SK-N-SH (cell line): ENCODE measurements around the gene NETO2.

ENCODE experiments used
- POLR2AphosphoS5 ChIP-seq: IDR thresholded peaks from 2 replicates; pipeline ENCODE4 v1.6.1; 2012; ENCODE audit warnings: low read depth, low read length
- RAD21 ChIP-seq: IDR thresholded peaks from 2 replicates; pipeline ENCODE4 v1.6.1; 2012; ENCODE audit warnings: mild to moderate bottlenecking, low read length
- RXRA ChIP-seq: IDR thresholded peaks from 2 replicates; pipeline ENCODE4 v1.4.0; 2012; ENCODE audit warnings: low read depth, mild to moderate bottlenecking, borderline replicate concordance
- TF ChIP-seq, protein P1 (sequence below): fragments of 200-600 bp; sonication (generic); IDR thresholded peaks from 2 replicates; pipeline ENCODE4 v1.6.1; 2017; ENCODE audit warnings: antibody characterized with exemption, mild to moderate bottlenecking, moderate library complexity
- TF ChIP-seq, protein P2 (sequence below): IDR thresholded peaks from 2 replicates; pipeline ENCODE4 v1.4.0; 2012; ENCODE audit warnings: low read depth, borderline replicate concordance

DNA sequence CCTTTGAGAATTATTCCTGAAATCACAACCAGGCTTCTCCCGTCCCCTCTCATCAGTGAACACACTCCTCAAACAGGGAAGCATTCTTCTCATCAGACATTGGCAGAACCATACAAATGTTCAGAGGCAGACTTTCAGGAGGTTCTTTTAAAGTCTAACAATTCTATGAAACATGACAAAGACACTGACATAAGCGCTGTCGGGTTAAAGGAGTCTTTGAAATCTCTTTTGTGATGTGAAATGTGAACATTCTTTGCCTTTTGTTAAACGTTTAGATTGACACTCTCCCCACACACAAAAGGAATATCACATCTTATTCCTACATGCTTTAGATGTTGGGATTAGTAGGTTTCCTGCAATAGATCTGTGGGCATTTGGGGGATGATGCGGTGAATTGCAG, 63.9 kb downstream of the NETO2 start:
- TF ChIP-seq RAD21 (no peak), POLR2AphosphoS5 (no peak), RXRA (no peak)
- TF ChIP-seq, protein P1, sequence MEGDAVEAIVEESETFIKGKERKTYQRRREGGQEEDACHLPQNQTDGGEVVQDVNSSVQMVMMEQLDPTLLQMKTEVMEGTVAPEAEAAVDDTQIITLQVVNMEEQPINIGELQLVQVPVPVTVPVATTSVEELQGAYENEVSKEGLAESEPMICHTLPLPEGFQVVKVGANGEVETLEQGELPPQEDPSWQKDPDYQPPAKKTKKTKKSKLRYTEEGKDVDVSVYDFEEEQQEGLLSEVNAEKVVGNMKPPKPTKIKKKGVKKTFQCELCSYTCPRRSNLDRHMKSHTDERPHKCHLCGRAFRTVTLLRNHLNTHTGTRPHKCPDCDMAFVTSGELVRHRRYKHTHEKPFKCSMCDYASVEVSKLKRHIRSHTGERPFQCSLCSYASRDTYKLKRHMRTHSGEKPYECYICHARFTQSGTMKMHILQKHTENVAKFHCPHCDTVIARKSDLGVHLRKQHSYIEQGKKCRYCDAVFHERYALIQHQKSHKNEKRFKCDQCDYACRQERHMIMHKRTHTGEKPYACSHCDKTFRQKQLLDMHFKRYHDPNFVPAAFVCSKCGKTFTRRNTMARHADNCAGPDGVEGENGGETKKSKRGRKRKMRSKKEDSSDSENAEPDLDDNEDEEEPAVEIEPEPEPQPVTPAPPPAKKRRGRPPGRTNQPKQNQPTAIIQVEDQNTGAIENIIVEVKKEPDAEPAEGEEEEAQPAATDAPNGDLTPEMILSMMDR: no peak
- TF ChIP-seq, protein P2, sequence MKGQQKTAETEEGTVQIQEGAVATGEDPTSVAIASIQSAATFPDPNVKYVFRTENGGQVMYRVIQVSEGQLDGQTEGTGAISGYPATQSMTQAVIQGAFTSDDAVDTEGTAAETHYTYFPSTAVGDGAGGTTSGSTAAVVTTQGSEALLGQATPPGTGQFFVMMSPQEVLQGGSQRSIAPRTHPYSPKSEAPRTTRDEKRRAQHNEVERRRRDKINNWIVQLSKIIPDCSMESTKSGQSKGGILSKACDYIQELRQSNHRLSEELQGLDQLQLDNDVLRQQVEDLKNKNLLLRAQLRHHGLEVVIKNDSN: no peak
